ENCODE results near the gene FAM171A2.
"Not testable (repeated sequence)": the region's sequence is repeated elsewhere in the genome, so short reads cannot be mapped to it uniquely, and the experiment has no call there.

FAM171A2 gene

DNA sequence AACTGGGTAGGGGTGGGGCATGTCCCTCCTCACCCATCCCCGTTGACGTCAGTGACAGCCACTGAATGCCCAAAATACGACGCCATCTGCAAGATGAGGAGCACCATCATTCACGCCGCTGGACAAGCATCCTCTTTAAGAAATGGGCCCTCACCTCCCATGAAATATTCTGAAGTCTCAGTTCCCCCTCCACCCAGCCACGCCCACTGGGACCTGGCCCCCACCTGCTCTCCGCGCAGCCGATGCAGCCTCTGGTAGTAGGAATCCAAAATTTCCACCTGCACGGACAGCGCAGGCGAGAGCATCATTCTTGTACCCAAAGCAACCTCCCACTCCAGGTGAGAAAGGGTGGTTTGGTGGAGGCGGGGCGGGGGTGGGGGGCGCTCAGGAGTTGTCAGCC, 20.2 kb upstream of the FAM171A2 start:
- no peak for DNase-seq (ENCODE audit: low read depth in 3 of 3)

DNA sequence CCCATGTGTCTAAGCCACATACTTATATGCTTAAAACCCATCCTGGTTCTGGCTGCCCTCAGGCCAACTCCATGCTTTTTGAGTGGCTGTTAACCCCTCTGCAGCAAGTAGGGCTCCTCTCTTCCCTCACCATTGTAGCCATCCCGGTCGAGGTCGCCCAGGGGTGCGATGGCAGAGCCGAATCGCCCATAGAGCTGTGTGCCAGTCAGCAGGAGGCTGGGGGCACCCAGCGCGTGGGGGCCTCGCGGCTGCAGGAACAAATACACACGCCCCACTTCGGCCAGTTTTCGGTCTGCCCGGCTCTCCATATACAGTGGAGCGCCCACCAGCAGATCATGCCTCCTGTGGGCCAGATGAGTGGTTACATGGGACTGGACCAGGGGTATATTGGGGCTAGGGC, 19.7 kb upstream of the FAM171A2 start:
- DNase-seq (ENCODE audit: low read depth in 3 of 3) = no peak

DNA sequence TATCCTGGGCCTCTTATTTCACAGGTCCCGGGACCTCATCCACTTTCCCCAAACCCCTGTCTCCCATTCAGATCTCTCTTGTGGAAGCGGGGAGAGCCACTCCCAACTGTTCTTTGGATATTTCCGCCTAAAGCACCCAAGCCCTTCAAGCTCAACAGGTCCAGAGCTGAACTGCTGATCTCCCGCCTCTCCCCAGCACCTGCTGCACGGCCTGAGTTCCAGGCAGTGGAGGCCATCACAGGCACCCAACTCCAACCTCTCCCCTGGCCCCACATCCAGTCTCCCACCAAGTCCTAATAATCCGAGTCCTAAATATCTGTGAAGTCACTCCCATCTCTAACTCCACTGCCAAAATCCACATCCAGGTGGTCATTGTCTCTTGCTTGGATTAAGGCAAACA, 19.3 kb upstream of the FAM171A2 start:
- no peak for DNase-seq (ENCODE audit: low read depth in 3 of 3)

DNA sequence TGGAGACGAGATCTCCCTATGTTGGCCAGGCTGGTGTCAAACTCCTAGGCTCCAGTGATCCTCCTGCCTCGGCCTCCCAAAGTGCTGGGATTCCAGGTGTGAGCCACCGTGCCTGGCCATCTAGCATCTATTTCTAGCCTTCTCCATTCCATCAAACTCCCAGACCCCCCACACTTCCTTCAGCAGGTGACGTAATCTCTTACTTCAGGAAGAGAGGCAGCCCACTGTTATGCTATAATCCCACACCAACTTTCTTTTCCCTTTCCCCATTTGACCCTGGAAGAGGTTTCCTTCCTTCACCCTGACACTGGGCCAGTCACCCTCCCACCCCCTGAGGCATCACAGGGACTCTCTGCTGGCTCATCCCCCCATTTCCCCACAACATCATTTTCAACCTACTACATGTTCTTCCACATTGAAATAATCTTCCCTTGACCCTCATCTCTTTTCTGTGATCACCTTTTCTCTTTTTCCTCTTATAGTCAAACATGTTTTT, 18.2 kb upstream of the FAM171A2 start:
- DNase-seq (ENCODE audit: low read depth in 3 of 3) = no peak

DNA sequence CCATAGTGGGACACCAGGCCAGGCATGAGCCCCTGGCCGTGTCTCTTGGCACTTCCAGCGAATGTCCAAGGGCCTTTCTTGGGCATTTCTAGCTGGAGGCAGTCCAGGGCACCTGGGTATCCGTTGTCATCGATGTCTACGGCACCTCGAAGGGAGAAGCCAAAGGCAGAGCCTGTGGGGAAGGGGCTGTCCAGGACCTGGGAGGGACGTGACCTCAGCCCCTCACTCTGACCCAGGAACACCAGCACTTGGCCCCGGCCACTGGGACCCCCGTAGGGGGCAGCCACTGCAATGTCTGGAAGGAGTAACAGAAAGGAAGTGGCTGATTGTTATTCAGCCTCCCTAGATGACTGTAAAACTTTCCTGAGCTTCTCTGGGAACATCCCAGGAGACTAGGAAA, 17.1 kb upstream of the FAM171A2 start:
- no peak for DNase-seq (ENCODE audit: low read depth in 3 of 3)

DNA sequence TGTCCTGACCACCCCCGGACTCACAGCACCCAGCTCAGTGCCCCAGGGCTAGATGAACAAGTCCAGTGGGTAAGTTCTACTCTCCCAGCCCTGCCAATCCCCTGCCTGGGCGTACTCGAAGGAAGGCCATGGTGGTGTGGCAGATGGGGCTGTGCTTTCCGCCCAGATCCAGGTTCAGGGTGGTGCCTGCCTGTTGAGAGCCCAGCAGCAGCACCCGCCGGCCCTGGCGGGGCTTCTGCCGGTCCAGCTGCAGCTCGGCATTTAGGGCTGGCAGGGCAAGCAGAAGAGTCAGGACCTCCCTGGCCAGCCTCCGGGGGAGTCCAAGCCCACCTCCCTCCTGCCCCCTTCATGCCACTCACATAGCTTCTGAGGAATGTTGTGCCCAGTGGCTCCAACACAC, 16.2 kb upstream of the FAM171A2 start:
- no peak for DNase-seq (ENCODE audit: low read depth in 3 of 3)

DNA sequence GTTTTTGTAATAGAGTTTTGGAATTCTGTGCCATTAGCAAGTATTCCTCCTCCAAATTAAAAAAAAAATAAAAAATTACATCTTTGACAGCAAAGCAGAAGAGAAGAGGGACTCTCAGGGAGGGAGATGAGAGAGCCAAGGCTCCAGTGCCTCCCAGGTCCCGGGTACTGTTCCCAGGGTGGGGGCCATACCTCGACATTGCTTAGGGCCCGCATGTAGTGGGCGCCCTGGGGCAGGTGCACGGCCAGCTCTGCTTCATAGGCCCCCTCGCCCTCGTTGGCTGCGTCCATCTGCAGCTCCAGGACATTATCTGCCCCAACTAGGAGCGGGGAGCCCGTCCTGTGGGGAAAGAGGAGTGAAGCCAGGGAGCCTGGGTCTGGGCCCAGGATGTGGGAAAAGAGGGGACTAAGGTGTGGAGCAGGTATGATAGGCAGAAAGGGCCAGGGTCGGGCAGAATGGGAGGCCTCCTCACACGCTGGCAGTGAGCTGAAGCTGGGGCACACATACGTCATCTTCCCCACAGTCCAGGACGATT, 14.6 kb upstream of the FAM171A2 start:
- DNase-seq (ENCODE audit: low read depth in 3 of 3) = no peak

DNA sequence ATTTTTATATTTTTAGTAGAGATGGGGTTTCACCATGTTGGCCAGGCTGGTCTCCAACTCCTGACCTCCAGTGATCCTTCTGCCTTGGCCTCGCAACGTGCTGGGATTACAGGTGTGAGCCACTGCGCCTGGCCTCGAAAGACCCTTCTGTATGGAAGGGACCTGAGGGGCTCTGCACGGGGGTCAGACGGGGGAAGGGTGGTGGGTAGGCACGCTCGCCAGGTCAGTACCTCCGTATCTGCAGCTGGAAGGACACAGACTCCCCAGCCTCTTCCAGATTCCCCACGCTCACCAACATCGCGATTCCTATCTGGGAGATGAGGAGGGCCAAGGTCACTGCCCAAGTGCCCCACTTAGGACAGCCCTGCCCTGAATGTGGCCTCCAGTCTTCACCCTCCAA, 13.1 kb upstream of the FAM171A2 start:
- no peak for DNase-seq (ENCODE audit: low read depth in 3 of 3)

DNA sequence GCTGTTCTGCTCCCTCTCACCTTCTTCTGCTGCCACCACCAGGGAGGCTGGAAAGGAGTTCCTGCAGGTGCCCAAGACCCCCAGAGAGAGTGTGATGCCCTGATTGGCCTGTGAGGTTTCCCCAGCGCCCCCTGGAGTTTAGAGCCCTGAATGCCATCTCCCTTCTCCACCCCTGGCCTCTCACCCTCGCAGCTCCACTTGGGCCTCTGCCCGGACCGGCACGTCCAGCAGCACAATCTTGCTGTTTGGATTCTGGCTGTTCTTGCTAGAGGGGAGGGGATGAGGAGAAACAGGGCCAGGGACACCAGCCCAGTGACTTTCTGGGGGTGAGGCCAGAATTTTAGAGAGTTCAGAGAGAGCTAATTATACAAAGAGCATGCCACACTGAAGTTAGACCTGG, 12.5 kb upstream of the FAM171A2 start:
- no peak for DNase-seq (ENCODE audit: low read depth in 3 of 3)

DNA sequence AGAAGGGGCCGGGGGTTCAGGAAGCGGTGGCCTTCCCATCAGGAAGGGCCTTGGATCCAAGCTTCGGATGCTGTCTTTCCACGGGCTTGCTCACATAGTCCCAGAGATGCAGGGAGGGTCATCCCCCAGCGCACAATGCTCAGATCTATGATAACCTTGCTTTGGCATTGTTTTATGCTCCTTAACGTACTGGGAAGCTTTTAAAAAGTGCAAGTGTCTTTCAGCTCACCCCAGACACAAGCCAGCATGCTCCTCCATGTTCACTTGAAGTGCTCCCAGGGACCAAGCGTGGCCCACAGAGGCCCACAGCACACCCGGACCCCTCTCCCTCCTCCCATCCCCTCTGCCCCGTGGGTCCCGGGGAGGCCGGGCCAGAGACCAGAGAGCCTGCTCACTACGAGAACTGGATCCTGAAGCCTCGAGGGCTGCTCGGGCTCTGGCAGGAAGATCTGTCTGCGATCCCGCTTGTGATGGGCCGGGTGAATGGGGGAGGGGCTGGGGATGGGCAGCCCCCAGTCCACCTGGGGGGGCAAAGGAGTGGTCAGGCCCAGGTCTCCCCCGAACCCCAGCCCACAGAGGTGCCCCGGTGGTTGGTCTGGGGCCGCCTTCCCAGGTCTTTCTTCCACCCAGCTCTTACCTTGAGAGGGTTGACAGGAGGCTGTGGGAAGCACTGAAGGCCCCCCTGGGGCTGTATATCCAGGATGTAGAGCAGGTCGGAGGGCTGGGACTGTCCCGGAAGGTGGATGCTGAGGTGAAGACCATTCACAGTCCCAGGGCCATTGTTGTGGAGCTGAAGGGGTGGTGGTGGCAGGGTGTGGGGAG, 11.8 kb upstream of the FAM171A2 start:
- DNase-seq (ENCODE audit: low read depth in 3 of 3) = no peak

DNA sequence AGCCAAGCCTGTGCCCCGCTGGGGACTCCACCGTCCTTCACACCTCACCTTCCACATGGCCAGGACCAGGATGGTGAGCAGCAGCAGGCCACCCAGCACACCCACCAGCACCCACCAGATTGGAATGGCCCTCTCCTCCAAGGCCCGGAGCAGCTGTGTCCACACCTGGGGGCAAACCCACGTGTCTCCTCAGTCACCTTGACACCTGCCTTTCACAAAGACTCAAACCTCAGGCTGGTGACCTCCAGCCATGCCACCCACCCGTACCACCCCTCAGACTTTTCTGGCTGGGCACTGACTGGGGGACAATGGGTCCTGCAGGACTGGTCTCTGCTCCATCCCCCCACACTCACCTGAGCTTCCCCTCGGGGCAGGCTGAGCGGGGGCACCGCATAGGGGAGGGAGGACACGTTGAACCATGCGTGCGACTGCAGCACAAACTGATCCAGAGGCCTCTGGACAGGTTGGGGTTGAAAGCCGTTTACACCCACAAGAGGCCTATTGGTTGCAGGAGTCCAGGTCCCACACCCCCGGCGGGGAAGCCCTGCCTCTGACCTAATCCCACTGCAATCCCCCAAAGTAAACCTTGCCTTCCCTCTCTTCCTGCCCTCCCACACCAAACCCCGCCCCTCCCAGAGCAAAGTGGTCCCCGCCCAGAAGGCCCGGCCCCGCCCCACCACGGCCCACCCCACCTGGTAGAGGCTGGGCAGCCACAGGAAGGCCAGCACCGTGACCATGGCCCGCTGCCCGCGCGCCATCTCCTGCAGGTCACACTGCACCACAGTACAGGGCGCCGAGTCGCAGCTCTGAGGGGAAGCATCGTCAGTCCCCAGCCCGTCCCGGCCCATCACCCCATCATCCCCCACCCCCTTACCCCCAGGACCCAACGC, 10.9 kb upstream of the FAM171A2 start:
- no peak for DNase-seq (ENCODE audit: low read depth in 3 of 3)

DNA sequence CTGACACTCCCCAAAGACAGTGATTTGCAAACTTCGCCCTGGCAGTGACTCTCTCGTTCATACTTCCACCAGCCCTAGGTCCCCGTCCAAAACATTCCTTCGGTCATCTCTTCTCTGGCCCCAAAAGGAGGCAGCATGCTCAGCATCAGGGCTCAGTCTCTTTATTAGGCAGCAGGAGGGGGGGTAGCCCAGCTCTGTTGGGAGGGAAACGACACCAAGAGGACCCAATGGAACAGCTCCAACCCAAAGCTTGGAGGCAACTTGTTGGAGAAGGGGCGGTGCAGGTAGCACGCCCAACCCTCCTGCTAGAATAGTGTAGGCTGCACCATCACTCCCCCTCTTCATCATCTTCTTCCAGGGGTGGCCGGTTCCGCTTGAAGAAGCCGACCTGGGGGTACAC, 8.4 kb upstream of the FAM171A2 start:
- DNase-seq (ENCODE audit: low read depth in 3 of 3) = no peak

DNA sequence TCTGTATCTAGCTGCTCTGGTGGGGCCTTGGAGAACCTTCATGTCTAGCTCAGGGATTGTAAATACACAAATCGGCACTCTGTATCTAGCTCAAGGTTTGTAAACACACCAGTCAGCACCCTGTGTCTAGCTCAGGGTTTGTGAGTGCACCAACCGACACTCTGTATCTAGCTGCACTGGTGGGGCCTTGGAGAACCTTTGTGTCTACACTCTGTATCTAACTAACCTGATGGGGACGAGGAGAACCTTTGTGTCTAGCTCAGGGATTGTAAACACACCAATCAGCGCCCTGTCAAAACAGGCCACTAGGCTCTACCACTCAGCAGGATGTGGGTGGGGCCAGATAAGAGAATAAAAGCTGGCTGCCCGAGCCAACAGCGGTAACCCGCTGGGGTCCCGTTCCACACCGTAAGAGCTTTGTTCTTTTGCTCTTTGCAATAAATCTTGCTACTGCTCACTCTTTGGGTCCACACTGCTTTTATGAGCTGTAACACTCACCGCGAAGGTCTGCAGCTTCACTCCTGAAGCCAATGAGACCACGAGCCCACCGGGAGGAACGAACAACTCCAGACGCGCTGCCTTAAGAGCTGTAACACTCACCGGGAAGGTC, 5.9 kb upstream of the FAM171A2 start:
- not testable (repeated sequence) for DNase-seq (ENCODE audit: low read depth in 3 of 3)

DNA sequence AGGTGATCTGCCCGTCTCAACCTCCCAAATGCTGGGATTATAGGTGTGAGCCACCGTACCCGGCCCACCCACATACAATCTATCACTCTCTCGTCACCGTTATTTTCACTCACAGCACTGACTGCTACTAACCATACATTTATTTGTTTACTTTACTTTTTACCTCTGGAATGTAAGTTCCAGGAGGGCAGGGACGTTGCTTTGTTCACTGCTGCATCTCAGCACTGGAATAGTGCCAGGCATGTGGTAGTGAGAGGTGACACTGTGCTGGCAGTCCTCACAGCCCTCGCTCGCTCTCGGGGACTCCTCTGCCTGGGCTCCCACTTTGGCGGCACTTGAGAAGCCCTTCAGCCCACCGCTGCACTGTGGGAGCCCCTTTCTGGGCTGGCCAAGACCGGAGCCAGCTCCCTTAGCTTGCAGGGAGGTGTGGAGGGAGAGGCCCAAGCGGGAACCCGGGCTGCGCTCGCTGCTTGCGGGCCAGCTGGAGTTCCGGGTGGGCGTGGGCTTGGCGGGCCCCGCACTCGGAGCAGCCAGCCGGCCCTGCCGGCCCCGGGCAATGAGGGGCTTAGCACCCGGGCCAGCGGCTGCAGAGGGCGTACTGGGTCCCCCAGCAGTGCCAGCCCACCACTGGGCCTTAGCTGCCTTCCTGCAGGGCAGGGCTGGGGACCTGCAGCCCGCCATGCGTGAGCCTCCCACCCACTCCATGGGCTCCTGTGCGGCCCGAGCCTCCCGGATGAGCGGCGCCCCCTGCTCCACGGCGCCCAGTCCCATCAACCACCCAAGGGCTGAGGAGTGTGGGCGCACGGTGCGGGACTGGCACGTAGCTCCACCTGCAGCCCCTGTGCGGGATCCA, 5.0 kb upstream of the FAM171A2 start:
- DNase-seq (ENCODE audit: low read depth in 3 of 3) = not testable (repeated sequence)

DNA sequence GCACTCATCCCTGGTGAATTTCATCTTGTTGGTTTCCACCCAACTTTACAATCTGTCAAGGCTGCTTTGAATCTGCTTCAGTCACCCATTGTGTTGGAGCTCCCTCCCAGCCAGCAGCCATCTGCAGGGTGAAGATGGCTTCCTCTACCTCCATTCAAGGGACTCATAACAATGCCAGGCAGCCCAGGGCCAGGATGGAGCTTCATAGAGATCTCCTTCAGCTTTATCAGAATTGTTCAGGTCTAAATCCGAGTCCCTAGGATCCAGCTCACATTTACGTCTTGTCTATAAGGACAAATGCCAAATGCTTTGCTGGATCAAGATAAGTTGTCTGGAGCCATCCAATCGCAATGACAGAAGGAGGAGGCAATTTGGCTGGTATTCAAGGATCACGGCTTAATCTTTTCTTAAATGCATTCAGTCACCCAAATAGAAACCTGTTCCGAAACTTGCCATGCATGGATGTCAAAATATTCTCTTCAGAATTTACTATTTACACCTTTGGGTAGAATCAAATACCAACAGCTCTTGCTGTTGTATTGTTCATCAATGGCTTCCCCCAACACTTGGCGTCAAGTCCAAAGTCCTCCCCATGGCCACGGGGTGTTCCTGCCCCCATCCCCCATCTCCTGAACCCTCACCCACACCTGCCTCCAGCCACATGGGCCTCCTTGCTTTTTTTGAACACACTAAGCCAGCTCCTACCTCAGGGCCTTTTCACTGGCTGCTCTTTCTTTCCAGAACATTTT, 3.8 kb upstream of the FAM171A2 start:
- DNase-seq (ENCODE audit: low read depth in 3 of 3) = no peak

DNA sequence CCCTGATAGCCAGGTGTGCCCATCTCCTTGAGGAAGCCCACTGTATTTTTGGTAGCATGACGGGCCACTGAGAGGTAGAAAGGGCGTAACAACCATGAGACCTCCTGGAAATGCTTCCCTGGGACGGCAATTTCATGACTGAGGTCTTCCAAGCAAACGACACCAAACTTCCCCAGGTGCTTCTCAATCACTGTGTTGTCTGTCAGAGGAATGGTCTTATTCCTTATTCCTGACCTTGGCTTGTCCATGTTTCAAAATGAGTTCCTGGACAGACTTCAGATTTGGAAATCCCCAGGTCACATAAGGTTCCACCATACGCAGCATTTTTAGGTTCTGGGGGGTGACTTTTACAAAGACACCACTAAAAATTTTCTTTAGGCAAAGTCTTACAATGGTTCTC, 1.4 kb upstream of the FAM171A2 start:
- not testable (repeated sequence) for DNase-seq (ENCODE audit: low read depth in 3 of 3)

DNA sequence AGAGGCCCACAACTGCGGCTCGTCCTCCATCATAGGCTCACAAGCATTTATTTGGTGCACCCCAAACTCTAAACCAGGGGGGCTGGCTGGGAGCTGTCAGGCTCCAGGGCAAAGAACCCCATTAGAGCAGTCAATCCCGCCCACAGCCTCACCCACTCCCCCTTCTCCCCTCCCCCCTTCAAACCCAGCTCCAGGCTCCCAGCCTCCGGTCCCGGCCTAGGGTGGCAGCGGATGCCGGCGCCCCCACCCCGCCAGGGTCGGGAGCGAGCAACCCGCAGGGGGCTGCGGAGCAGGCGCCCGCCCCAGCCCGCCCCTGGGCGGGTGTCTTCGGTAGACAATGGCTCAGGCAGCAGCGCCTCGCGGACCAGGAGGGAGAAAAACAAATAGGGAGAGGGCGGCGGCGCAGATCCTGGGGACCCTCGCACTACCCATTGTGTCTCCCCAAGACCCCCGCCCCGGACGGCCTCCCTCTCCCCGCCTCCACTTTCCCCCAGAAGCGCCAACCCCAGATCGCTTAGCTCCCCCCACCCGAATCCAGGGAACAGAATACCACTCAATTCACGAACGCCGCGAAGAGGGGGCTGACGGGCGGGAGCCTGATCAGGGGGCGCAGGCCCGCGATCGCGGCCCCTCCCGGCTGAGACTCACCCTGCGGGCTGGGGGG, 572 bp downstream of the FAM171A2 start:
- DNase-seq (ENCODE audit: low read depth in 3 of 3) = no peak

DNA sequence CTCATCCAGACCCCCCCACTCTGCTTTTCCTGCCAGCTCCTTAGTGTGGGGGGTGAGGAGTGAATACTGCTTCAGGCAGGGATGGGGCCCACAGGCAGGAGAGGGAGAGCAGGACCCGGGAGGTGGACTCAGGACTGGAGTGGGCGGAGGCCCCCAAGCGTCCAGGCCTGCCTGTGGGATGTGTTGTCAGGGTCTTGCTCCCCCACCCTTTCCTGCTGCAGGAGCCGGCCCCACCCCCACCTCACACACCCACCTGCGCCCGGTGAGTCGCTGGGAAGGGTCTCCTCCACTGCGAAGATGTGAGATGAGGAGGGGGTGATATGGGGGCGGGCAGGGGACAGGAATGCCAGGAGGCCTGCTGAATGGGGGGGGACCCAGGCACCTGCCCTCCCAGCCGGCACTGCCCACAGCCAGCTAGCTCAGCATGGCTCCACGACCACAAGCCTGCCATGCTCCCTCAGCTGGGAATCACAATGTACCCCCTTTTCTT, 1.1 kb downstream of the FAM171A2 start:
- no peak for DNase-seq (ENCODE audit: low read depth in 3 of 3)

All from stimulated activated CD4-positive, alpha-beta T cell treated with anti-CD3 and anti-CD28 coated beads, TNF-alpha, amount 100 ng/mL, for 4 hours (primary cell).